ENCODE data around the gene SPESP1.

The SPESP1 gene

GRCh38 chr15:68993276-68993675 is 63.0 kb downstream of the SPESP1 start:
- Histone ChIP-seq H3K27me3 (ENCODE audit: insufficient read depth, low read depth) (no peaks in the 10 kb centered on the region), H3K9ac (no peak overlapping the region), H3K27ac (no peak overlapping the region), H3K36me3 (ENCODE audit: insufficient read depth) (no peaks in the 10 kb centered on the region), H2AFZ (ENCODE audit: low read depth) (no peak overlapping the region), H3K4me1 (ENCODE audit: low read depth, poor library complexity, severe bottlenecking) (no peaks in the 10 kb centered on the region), H3K4me2 (no peak overlapping the region), H3K4me3 (IDR thresholded peaks at IDR 0.05; ENCODE audit: insufficient read depth, low read depth, low read length) (no peak overlapping the region), H3K79me2 (ENCODE audit: insufficient read depth, low read depth) (no peaks in the 10 kb centered on the region), H4K20me1 (ENCODE audit: insufficient read depth) (no peaks in the 10 kb centered on the region)
- TF ChIP-seq CTCF (conservative IDR thresholded peaks at IDR 0.05; ENCODE audit: low read depth, low read length): no peak

DNA sequence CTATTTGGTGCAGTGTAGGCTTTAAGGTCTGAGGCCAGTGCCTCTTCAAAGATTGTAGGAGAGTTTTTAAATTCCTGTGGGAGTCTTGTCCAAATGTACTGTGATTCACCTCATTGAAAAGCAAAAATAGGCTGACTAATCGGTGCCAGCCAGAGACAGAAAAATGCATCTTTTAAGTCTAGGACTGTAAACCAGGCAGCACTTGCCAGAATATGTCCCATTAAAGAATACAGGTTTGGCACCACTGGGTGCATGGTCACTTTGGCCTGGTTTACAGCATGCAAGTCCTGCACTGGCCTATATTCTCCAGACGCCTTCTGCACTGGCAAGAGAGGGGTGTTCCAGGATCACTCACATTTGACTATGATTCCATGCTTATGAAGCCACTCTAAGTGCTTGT is 63.8 kb downstream of the SPESP1 start:
- no peak overlapping the region for H3K4me2 ChIP-seq
- no peaks in the 10 kb centered on the region for H4K20me1 ChIP-seq (ENCODE audit: insufficient read depth)
- H3K79me2 ChIP-seq (ENCODE audit: insufficient read depth, low read depth): no peaks in the 10 kb centered on the region
- H3K9ac ChIP-seq: no peak overlapping the region
- no peak overlapping the region for H2AFZ ChIP-seq (ENCODE audit: low read depth)
- H3K4me1 ChIP-seq (ENCODE audit: low read depth, poor library complexity, severe bottlenecking): no peaks in the 10 kb centered on the region
- no peak overlapping the region for H3K4me3 ChIP-seq (IDR thresholded peaks at IDR 0.05; ENCODE audit: insufficient read depth, low read depth, low read length)
- no peak for TF ChIP-seq CTCF (conservative IDR thresholded peaks at IDR 0.05; ENCODE audit: low read depth, low read length)
- H3K27me3 ChIP-seq (ENCODE audit: insufficient read depth, low read depth): no peaks in the 10 kb centered on the region
- H3K36me3 ChIP-seq (ENCODE audit: insufficient read depth): no peaks in the 10 kb centered on the region
- no peak overlapping the region for H3K27ac ChIP-seq

DNA sequence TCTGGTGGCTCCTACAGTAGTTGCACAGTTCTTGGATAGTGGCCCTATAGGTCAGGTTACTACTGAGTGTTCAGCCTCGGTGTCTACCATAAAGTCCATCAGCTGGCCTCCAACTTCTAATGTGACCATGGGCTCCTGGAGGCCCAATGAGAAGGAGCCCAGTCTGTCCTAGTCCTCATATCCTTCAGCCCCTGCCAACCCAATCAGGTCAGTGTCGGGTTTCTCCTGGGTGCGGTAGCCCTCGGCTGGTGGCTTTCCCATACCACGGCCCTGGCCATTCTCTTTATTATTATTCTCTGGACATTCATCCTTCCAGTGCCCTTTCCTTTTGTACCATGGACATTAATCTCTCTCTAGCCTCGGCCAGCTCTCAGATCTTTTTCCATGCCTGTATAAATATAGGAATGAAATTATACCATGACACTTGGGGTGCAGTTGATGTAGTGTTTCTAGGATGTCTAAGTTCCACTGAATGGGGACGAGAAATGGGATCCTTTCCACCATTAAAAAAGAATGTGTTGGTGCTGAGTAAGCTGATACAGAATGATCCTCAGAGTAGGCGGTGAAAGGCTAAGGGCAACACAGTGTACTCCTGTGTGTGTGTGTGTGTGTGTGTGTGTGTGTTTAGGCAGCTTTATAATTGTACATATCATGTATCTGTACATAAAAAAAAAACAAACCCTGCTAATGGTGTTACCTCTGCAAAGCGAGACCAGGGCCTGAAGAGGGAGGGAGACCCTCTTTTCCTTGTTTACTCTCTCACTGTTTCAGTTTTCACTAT is 64.8 kb downstream of the SPESP1 start:
- H2AFZ ChIP-seq (ENCODE audit: low read depth): no peak overlapping the region
- no peak for TF ChIP-seq CTCF (conservative IDR thresholded peaks at IDR 0.05; ENCODE audit: low read depth, low read length)
- no peak overlapping the region for H3K27ac ChIP-seq
- H3K4me1 ChIP-seq (ENCODE audit: low read depth, poor library complexity, severe bottlenecking): no peaks in the 10 kb centered on the region
- H3K36me3 ChIP-seq (ENCODE audit: insufficient read depth): no peaks in the 10 kb centered on the region
- no peaks in the 10 kb centered on the region for H3K27me3 ChIP-seq (ENCODE audit: insufficient read depth, low read depth)
- no peaks in the 10 kb centered on the region for H4K20me1 ChIP-seq (ENCODE audit: insufficient read depth)
- H3K4me2 ChIP-seq: no peak overlapping the region
- no peak overlapping the region for H3K4me3 ChIP-seq (IDR thresholded peaks at IDR 0.05; ENCODE audit: insufficient read depth, low read depth, low read length)
- no peaks in the 10 kb centered on the region for H3K79me2 ChIP-seq (ENCODE audit: insufficient read depth, low read depth)
- H3K9ac ChIP-seq: no peak overlapping the region

Measured in KMS-11 (cell line).